GM18511 (cell line): Measurements from ENCODE around the gene ATG2B.

ENCODE experiments used
- ATAC-seq: cut with Tn5 transposase; IDR thresholded peaks from one replicate; pipeline ENCODE4 v1.9.1; 2021; ENCODE audit warnings: mild to moderate bottlenecking, moderate library complexity; ENCODE audit not compliant: unreplicated experiment

ATG2B gene

DNA sequence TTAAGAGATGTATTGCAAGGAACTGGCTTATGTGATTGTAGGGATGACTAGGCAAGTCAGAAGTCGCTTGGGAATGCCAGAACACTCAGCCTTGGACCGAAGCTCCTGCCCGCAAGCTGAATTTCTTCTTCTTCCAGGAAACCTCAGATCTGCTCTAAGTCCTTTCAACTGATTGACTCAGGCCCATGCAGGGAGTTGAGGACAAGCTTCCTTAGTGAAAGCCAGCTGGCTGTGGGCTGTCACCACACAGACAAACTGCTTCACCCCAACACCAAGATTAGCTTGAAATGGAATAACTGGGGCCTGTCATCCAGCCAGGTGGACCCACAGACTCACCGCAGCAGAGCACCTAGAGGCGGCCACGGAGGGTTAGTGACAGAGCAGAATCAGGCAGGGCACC lies 133.8 kb downstream of the ATG2B start:
- ATAC-seq = no peak
